Activated gamma-delta T cell (primary cell): ENCODE results near the gene KRT27.

Experiments
- DNase-seq: peaks from one replicate; lab custom pipeline; 2025; lab: John Stamatoyannopoulos, UW

Gene KRT27

DNA sequence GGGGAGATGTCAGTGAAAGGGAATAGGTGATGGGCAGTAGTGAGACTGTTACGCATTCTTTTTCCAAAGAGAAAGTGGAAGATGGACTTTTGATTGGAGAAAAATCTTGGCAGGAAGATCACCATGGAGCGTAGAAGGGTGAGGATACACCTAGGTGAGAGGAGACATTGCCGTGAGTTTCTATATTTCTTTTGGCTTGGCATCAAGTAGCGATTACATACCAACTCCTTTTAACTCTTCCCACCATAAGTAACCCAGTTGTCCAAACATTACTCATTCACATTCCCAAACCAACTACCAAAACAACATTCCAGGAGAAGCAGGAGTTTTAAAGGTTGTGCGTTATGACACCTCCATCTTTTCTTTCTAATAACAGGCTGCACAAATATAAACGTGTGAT lies 28.1 kb upstream of the KRT27 start:
- no peak for DNase-seq

DNA sequence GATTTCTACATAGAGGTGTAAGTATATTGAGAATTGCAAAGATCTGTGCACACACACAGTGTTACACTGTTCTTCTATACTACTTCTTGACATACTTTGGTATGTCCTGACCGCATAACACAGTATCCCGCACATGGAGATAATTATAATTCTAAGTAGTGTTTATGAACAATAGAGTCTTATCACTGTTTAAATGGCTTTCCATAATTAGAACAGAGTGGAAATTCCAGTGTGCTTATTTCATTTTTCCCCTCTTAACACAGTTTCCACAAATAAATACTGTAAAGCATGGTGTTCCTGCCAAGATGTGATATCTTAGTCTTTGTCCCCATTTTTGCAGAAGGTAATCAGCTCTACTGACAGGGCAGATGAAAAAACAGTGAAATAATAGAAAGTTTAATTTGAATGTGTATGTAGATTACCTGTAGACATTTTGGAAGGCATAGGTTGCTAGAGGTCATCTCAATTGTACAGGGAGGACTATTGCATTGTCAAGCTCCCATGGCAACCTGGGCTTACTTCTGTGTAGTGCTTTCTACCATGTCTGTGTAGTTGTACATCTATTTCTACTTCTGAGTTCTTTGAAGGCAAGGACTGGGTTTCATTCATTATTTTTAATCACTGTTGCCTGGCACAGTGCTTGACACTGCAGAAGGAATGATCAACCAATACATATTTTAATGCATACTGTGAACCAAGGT lies 27.5 kb upstream of the KRT27 start:
- DNase-seq: no peak

DNA sequence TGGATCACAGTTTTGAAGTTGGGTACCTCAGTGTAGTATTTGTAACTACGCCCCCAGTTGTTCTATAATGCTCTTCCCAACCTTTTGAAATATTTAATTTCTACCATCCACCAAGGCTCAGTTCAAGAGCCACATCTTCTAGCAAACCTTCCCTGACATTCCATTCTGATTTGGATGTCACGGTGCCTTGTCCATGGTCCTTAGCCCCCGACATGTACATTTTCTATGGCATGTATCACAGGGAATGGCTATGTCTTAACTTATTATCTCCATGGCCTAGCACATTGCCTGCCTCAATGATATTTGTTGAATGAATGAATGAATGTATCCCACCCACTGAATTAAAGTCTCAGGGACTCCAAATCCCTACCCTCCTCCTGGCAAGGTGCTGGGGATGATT lies 23.8 kb upstream of the KRT27 start:
- DNase-seq: no peak

DNA sequence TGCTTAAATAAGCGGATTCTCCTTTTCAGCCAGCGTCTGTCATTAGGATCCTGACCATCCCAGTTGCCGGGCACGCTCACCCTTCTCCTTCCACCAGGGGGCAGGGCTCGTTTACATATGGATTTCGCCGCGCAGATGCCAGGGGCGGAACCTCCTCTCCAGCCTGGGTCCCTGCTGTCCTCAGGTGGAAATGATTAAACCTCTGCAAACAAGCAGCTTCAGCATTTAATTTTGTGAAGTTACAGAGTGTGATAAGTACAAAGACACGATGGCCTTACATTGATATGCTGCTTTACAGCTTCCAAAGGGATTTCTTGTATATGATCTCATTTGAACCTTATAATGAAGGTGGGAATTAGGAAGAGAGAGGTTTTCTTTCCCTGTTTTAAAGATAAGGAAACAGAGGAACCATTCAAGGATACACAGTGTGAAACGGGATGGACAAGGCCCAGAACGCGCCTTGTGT lies 21.3 kb upstream of the KRT27 start:
- DNase-seq: no peak

DNA sequence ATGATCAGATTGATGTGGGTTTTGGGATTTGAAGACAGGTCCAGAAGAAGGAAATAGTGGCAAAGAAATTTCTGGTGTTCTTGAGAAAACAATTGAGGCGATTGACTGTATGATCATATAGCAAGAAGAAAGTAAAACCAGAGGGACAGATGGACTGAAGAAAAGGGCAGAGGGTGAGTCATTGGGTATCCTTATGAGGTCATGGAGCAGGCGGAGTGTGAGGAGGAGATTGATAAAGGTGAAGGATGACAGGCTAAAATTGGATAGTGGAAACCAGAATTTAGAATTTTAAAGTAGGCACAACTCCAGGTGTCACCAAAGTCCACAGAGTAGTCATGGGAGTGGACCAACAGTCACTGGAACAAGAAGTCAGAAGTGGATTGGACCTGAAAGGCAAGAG lies 18.8 kb upstream of the KRT27 start:
- no peak for DNase-seq

DNA sequence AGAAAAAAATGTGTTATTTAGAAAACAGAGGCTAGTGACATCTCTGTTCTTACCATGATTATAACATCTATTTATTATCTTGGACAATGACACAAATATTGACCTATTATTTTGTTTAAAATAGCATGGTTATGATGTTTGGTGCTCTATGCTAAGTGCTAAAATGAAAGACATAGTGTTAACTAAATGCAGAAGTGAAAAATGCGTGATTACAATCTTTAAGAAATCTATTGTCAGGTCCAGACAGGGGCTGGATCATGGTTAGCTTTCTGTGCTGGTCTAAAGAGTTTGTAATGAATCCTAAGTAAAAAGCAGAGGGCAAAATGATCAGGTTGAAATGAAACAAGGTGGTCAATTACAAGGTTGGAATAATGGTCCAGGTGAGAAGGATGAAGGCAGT lies 18.0 kb upstream of the KRT27 start:
- DNase-seq: no peak

DNA sequence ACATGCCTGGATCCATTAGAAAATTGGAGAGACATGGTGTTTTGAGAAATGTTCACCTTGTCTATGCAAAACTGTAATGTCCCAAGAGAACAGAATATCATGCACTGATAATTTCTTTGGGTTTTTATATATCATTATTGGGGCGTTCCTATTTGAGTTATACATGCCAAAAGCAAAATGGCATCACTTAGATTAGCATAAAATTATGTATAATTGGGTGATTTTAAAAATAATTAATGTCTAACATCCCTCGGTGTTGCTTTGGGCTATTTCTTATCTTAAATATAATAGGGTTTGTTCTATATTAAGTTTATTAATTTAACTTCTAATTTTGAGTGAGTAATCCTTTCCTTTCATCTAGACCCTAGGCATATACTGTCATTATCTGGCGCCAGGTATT lies 17.5 kb upstream of the KRT27 start, which contains the start of gene KRT28:
Gene KRT28, minus strand, starts transcription at position 101 of the 400 bp plus-strand sequence. Its CDS starts 66 bp downstream, at position 35.
- DNase-seq: no peak

DNA sequence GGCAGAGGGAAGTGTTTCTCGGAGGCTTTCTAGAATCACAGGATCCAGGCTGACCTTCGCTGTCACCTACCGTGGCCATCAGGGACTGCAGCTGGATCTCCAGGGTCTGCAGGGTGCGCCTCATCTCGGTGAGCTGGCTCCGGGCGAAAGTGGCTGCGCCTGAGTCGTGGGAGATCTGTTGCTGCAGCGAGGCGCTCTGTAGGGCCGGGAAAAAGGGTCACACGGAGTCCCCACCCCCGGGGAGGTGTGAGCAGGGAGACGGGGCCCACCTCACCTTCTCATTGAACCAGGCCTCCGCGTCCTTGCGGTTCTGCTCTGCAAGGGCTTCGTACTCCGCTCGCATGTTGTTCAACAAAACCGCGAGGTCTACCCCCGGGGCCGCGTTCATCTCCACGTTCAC lies 14.5 kb upstream of the KRT27 start:
- DNase-seq: no peak

DNA sequence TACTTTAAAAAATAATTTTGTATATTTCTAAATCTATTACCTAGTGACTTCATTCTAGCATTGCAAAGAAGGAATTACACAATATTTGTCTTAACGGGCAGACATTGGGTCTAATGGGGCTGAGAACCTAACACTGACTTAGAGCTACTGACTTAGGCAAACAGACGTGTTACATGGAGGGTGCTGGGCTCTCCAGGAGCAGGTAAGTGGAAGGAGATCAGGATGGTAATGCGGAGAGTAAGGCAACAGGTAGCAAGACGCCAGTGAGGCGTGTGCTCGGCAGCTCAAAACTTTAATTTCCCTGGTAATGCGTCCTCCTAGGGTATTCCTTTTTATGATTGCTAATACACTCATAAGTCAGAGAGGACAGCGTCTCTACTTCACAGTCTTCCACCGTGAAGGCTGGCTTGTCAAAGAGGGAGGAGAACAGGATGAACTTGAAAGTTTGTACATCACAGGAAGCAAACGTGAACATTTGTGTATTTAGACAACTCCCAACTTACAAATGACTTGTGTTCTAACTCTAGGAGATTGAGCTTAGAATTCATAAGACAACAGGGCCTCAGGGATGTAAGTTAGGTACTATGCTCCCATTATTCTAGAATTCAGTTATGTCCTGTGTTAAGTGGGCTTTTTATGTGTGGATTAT lies 12.8 kb upstream of the KRT27 start:
- DNase-seq: no peak

DNA sequence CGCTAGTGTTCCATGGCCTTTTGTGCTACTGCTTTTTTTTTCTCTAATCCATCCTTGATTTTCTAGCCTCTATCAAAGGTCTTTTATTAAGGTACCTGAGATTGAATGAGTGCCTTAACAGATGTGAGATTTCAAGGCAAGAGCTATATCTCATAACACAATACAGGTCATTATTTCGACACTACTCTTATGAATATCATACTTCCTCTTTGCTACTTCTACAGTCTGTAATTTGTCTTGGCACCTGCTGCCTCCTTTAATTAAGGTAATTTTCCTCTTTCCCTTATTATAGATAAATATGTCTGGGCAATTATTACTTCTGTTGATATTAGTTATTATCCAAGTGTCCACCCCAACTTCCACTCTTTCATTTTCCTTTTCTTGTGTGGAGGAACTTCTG lies 12.1 kb upstream of the KRT27 start:
- no peak for DNase-seq

DNA sequence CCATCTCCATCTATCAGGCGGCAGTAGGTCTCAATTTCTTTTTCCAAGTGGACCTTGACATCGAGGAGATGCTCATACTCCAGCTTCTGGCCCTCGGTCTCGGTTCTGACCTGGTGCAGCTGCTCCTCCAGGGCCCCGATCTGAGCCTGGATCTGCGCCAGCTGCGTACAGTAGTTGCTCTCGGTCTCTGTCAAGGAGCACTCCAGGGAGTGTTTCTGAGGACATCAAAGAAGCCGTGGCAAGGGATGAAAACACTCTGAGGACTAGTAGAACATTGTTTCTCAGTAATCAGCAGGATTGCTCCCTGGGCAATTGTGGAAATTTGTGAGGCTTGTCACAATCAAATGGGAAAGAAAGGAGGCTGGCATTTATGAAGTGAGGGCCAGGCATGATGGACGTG lies 11.5 kb upstream of the KRT27 start:
- no peak for DNase-seq

DNA sequence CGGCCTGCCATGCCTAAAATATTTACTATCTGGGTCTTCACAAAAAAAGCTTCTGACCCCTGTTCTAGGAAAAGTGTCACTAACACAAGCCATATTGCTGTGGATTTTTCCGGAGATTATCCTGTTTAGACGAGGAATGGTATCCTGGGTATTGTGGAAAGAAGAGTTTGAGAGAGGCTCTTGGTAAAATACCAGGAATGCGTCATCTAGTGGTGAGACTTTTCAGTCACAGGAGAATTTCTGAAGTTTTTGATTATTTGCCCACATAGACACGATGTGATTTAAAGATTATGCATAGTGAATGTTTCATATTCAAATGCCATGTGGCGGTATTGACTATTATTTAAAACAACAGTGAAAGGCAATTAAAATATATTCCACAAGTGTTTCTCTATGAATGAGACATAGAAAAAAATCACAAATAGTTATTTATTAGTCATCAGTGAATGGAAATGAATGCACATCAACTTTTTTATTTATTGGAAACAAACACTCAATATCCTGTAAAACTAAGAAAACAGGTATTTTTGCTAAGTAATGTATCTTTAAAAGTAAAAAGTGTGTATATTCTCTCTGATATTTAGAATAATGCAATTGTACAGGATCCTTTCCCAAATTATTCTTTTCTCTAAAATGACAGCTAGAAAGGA lies 9.6 kb upstream of the KRT27 start:
- DNase-seq: no peak

DNA sequence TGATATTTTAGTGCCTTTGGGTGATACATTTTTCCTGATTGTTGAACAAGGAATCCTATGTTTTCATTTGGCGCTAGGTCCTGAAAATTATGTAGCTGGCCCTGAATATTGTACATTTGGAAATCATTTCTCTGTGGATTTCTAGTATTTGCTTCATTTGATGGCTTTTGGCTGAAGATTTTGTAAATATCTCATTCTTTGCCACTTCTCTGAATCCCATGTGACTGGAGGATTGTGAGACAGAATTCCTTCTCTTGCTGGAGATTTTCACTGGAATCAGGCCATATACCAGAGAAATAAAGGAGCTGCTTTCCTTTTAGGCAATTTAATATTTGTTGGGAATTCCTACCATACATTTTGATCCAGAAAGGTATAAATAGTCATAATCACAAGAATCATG lies 8.8 kb upstream of the KRT27 start:
- no peak for DNase-seq

DNA sequence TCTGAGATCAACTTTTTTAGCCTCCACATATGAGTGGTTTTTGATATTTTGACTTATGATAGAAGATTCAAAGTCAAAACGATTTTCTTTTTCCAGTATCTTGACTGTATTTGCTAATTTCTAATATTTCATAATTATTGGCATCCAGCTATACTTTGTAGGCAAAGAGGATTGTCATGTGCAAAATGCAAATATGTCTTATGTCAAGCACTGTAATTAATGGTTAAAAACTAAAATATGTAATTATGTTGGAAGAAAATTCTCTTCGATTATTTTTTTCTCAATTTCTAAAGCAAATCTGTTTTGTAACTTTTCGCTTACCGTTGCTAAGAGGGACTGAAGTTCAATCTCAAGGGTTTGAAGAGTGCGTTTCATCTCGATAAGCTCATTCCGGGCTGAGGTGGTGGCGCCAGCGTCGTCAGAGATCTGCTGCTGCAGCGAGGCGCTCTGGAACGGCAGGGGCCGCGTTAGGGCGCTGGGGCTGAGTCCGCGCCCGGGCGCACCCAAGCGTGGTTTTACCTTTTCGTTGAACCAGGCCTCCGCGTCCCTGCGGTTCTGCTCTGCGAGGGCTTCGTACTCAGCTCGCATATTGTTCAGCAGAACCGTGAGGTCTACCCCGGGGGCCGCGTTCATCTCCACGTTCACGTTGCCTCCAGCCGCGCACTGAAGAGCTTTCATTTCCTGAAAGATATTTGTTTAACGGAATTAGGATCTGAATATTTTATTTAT lies 3.0 kb downstream of the KRT27 start:
- no peak for DNase-seq

DNA sequence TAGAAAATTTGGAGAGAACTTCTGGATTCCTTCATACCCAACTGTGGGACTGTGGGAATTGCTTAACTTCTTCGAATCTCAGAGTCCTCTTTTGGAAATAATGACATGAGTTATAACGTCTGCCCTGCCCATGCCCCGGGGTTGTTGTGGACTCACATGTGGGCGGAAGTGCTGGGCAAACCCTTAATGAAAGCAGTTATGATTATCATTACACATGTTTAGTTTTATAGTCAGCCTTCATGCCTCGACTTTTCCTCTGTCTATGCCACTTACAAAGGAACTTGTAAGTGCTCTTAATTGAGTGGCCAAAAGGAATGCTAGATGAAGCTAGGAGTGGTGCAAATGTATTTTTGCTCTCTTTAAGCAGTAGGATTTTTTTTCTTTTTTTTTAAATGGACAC lies 3.9 kb downstream of the KRT27 start:
- no peak for DNase-seq

DNA sequence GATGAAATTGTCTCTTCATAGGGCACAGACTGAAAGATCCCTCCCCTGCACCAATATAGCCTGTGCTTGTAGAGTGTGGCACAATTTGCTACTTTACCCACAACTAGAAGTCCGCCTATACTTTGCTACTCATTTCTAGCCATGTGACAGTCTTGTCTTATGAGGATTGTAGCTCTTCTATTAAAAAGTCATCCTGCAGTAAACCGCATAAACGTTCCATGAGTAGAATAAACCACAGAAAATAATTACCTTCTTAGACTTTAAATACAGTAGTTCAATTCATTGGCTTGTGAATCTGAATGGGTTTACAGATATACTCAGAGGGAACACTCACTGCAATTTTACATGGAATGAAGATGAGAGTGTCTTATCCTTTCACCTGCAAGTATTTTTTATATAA lies 4.4 kb downstream of the KRT27 start:
- no peak for DNase-seq

DNA sequence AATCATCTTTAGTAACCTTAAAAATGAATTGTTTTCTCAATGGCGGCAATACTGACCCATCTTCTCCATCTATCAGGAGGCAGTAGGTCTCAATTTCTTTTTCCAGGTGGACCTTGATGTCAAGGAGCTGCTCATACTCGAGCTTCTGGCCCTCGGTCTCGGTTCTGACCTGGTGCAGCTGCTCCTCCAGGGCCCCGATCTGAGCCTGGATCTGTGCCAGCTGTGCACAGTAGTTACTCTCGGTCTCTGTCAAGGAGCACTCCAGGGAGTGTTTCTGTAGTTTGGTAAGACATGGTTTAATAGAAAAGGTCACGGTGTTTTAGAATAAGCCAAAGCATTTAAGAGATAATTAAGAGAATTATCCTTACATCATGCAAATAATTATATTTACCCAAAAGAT lies 4.9 kb downstream of the KRT27 start:
- no peak for DNase-seq

DNA sequence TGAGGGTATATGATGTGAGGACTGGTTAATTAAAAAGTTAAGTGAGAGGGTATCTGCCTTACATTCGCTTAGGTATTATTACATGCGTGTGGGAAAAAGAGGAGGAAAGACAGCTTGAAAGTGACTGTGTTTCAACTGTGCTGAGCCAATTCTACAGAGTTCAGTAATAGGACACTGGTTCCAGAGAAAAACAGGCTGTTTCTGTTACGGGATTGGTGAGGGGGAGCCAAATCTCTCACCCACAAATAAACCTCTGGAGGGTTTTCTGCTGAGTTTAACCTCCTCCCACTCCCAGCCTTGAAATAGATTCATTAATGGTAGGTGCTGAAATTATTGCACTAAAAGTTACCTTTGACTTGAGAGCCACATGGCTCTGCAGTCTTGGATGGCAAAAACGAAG lies 6.4 kb downstream of the KRT27 start:
- no peak for DNase-seq

DNA sequence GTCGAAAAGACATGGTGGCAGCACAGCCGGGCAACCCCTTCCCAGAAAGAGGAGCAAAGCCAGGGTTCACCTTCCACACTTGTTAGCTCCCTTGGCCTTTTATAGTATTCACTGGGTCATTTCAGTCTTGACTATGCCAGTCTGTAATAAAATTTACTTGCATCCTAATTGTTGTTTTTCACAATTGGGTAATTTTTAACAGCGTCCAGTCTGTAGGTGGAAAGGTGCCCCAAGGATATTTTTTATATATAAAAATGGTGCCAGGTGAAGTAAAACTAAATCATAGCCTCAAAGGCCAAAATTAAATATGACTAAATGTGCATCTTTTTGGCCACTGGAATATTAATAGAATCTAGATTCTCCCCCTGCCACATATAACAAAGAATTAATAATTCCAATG lies 10.2 kb downstream of the KRT27 start, which contains the start of gene KRT26:
Gene KRT26, minus strand, starts transcription at position 101 of the 400 bp plus-strand sequence. Its CDS starts 88 bp downstream, at position 13.
- DNase-seq: no peak

DNA sequence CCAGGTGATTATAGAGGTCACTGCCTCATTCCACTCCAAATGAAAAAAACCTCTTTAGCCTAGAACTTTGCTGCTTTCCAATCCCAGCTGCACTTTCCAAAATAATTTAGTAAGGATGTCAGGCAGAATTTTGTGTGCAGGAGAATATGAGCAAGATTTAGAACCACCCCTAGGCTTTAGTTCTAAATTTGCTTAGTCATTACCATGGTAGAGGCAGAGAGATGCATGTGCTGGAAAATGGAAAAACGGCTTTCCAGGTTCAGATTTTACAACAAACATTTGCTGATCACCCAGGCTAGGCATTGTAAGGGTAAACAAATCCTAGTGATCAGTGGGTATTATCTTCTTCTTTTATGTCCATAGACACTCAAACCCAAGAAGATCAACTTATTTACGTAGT lies 16.7 kb downstream of the KRT27 start:
- no peak for DNase-seq

DNA sequence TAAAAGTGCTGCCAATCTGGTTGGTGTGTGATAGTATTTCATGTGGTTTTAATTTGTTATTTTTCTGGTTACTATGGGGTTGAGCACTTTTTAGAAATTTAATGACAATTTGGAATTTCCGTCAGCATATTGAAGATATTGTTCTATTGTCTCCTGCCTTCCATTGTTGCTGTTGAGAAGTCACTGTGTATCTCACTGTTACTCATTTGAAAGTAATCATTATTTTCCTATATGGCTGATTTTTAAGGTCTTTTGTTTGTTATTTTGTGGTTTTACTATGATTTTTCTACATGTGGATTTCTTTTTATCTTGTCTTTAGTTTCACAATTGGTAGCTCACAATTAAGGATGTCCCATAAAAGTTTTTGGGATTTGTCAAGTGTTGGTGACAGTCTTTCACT lies 18.6 kb downstream of the KRT27 start:
- no peak for DNase-seq
